IgD-negative memory B cell (primary cell): ENCODE results near the gene CTBS. TPM values are rescaled to one million over a fixed set of nuclear protein-coding genes. Genes with fewer than 3 reads are reported as not detected.

Experiments
- H3K27ac Mint-ChIP-seq, 3 donors: one replicate each; pipeline ENCODE4 v1.8.0; 2020 to 2022; ENCODE audit warnings: mild to moderate bottlenecking in 3 of 3, mixed read lengths in 3 of 3, moderate library complexity in 1 of 3
- H3K27me3 Mint-ChIP-seq: one replicate; pipeline ENCODE4 v1.8.0; 2021; ENCODE audit warnings: mixed read lengths
- H3K36me3 Mint-ChIP-seq: one replicate; pipeline ENCODE4 v1.8.0; 2020; ENCODE audit warnings: mild to moderate bottlenecking, mixed read lengths
- H3K4me1 Mint-ChIP-seq, 3 donors: one replicate each; pipeline ENCODE4 v1.8.0; 2020 to 2022; ENCODE audit warnings: mixed read lengths in 3 of 3, mild to moderate bottlenecking in 1 of 3
- H3K4me3 Mint-ChIP-seq, 4 donors: one replicate each; pipeline ENCODE4 v1.8.0; 2020 to 2022; ENCODE audit warnings: mild to moderate bottlenecking in 4 of 4, mixed read lengths in 4 of 4, moderate library complexity in 3 of 4
- H3K9me3 Mint-ChIP-seq, 3 donors: one replicate each; pipeline ENCODE4 v1.8.0; 2020 to 2021; ENCODE audit warnings: mixed read lengths in 3 of 3, mild to moderate bottlenecking in 1 of 3
- polyA plus RNA-seq: library from polyadenylated mRNA; unstranded; fragments of 300-500 nt; fragmentation: Illumina TruSeq; gene quantifications from one replicate; pipeline ENCODE4 v1.2.3, GENCODE V29; 2021

The CTBS gene
- polyA plus RNA-seq: 28.6 TPM

GRCh38 chr1:84573967-84574842, at the start of gene CTBS:
Gene CTBS, minus strand, starts transcription at chr1:84574440. Its CDS starts 25 bp downstream, at chr1:84574415.
- H3K27ac Mint-ChIP-seq: peak within 1 kb of the TSS; percentile 99
- no peaks in the 10 kb centered on the region for H3K27me3 Mint-ChIP-seq
- H3K36me3 Mint-ChIP-seq: peaks cover 18% of the 10 kb centered on the region
- H3K4me1 Mint-ChIP-seq: peaks cover 32 to 39% (median 37%) of the 10 kb centered on the region in 3 donors
- peak within 1 kb of the TSS; percentile 94 to 99 (median 96) for H3K4me3 Mint-ChIP-seq
- no peaks in the 10 kb centered on the region for H3K9me3 Mint-ChIP-seq

GRCh38 chr1:84621553-84621952, 47.3 kb upstream of the CTBS start:
- no peaks in the 10 kb centered on the region for H3K9me3 Mint-ChIP-seq
- H3K36me3 Mint-ChIP-seq: no peaks in the 10 kb centered on the region
- H3K4me1 Mint-ChIP-seq: peaks cover 2 to 6% (median 5%) of the 10 kb centered on the region in 3 donors
- peaks cover 6% of the 10 kb centered on the region for H3K27me3 Mint-ChIP-seq
- peak overlapping the region; percentile 18 to 77 (median 29) for H3K4me3 Mint-ChIP-seq
- H3K27ac Mint-ChIP-seq: no peak overlapping the region

GRCh38 chr1:84620720-84621313, 46.6 kb upstream of the CTBS start:
- Mint-ChIP-seq H3K4me1 (peaks cover 2 to 6% (median 5%) of the 10 kb centered on the region in 3 donors), H3K27ac (no peak overlapping the region), H3K4me3 (peak overlapping the region; percentile 79 to 97 (median 92)), H3K27me3 (peaks cover 6% of the 10 kb centered on the region), H3K36me3 (no peaks in the 10 kb centered on the region), H3K9me3 (no peaks in the 10 kb centered on the region)

- Mint-ChIP-seq H3K9me3 (no peaks in the 10 kb centered on the region), H3K4me3 (peak overlapping the region; percentile 10 to 68 (median 43)), H3K27ac (no peak overlapping the region), H3K36me3 (no peaks in the 10 kb centered on the region), H3K4me1 (peaks cover 2 to 6% (median 5%) of the 10 kb centered on the region in 3 donors), H3K27me3 (peaks cover 6% of the 10 kb centered on the region)
These were observed 45.3 kb upstream of the CTBS start for GRCh38 chr1:84619383-84620102.

- no peak overlapping the region for H3K27ac Mint-ChIP-seq
These were observed 43.1 kb upstream of the CTBS start for GRCh38 chr1:84617349-84617748.

GRCh38 chr1:84615790-84616189, 41.5 kb upstream of the CTBS start:
- Mint-ChIP-seq H3K9me3 (peaks cover 0 to 5% (median 0%) of the 10 kb centered on the region in 3 donors), H3K27ac (no peak overlapping the region), H3K4me3 (no peak overlapping the region), H3K36me3 (peaks cover under 1% of the 10 kb centered on the region), H3K27me3 (peaks cover 6% of the 10 kb centered on the region), H3K4me1 (peaks cover 0 to 6% (median 2%) of the 10 kb centered on the region in 3 donors)

More at GRCh38 chr1:84617349-84617748, 43.1 kb upstream of the CTBS start:
- Mint-ChIP-seq H3K4me1 (peaks cover 2 to 6% (median 5%) of the 10 kb centered on the region in 3 donors), H3K9me3 (peaks cover 0 to 5% (median 0%) of the 10 kb centered on the region in 3 donors), H3K4me3 (no peak overlapping the region), H3K27me3 (peaks cover 6% of the 10 kb centered on the region), H3K36me3 (no peaks in the 10 kb centered on the region)

- H3K36me3 Mint-ChIP-seq: peaks cover 2% of the 10 kb centered on the region
- peaks cover 0 to 5% (median 0%) of the 10 kb centered on the region in 3 donors for H3K9me3 Mint-ChIP-seq
- H3K4me1 Mint-ChIP-seq: no peaks in the 10 kb centered on the region
- no peak overlapping the region for H3K27ac Mint-ChIP-seq
- H3K27me3 Mint-ChIP-seq: no peaks in the 10 kb centered on the region
- no peak overlapping the region for H3K4me3 Mint-ChIP-seq
These were observed 39.6 kb upstream of the CTBS start for GRCh38 chr1:84613887-84614286.

GRCh38 chr1:84613026-84613425, 38.8 kb upstream of the CTBS start:
- no peak overlapping the region for H3K27ac Mint-ChIP-seq
- no peaks in the 10 kb centered on the region for H3K4me1 Mint-ChIP-seq
- peaks cover 2% of the 10 kb centered on the region for H3K36me3 Mint-ChIP-seq
- no peaks in the 10 kb centered on the region for H3K27me3 Mint-ChIP-seq
- H3K9me3 Mint-ChIP-seq: peaks cover 0 to 5% (median 0%) of the 10 kb centered on the region in 3 donors
- H3K4me3 Mint-ChIP-seq: no peak overlapping the region

GRCh38 chr1:84611796-84612195, 37.6 kb upstream of the CTBS start:
- H3K9me3 Mint-ChIP-seq: peaks cover 0 to 5% (median 2%) of the 10 kb centered on the region in 3 donors
- peak overlapping the region in 1 of 3 donors; percentile 2 for H3K27ac Mint-ChIP-seq
- no peak overlapping the region for H3K4me3 Mint-ChIP-seq
- H3K27me3 Mint-ChIP-seq: no peaks in the 10 kb centered on the region
- H3K36me3 Mint-ChIP-seq: peaks cover 2% of the 10 kb centered on the region
- no peaks in the 10 kb centered on the region for H3K4me1 Mint-ChIP-seq

GRCh38 chr1:84611091-84611490, 36.9 kb upstream of the CTBS start:
- Mint-ChIP-seq H3K27ac (no peak overlapping the region), H3K4me1 (no peaks in the 10 kb centered on the region), H3K36me3 (peaks cover 5% of the 10 kb centered on the region), H3K4me3 (no peak overlapping the region), H3K27me3 (no peaks in the 10 kb centered on the region), H3K9me3 (peaks cover 4 to 11% (median 7%) of the 10 kb centered on the region in 3 donors)

- no peak overlapping the region for H3K27ac Mint-ChIP-seq
- H3K4me3 Mint-ChIP-seq: no peak overlapping the region
- peaks cover 8 to 24% (median 21%) of the 10 kb centered on the region in 3 donors for H3K9me3 Mint-ChIP-seq
- H3K4me1 Mint-ChIP-seq: no peaks in the 10 kb centered on the region
- H3K27me3 Mint-ChIP-seq: peaks cover 3% of the 10 kb centered on the region
- H3K36me3 Mint-ChIP-seq: peaks cover 7% of the 10 kb centered on the region
These were observed 32.7 kb upstream of the CTBS start for GRCh38 chr1:84606977-84607376.

GRCh38 chr1:84605157-84605556, 30.9 kb upstream of the CTBS start:
- H3K27me3 Mint-ChIP-seq: peaks cover 3% of the 10 kb centered on the region
- peaks cover 8 to 24% (median 21%) of the 10 kb centered on the region in 3 donors for H3K9me3 Mint-ChIP-seq
- peak overlapping the region in 1 of 4 donors; percentile 46 for H3K4me3 Mint-ChIP-seq
- H3K4me1 Mint-ChIP-seq: no peaks in the 10 kb centered on the region
- peaks cover 5% of the 10 kb centered on the region for H3K36me3 Mint-ChIP-seq
- H3K27ac Mint-ChIP-seq: no peak overlapping the region

GRCh38 chr1:84603941-84604830, 29.9 kb upstream of the CTBS start:
- H3K4me1 Mint-ChIP-seq: peaks cover 1 to 2% (median 2%) of the 10 kb centered on the region in 3 donors
- H3K4me3 Mint-ChIP-seq: no peak overlapping the region
- H3K36me3 Mint-ChIP-seq: peaks cover 5% of the 10 kb centered on the region
- H3K27me3 Mint-ChIP-seq: peaks cover 3% of the 10 kb centered on the region
- H3K9me3 Mint-ChIP-seq: peaks cover 8 to 24% (median 21%) of the 10 kb centered on the region in 3 donors
- no peak overlapping the region for H3K27ac Mint-ChIP-seq

GRCh38 chr1:84603223-84603622, 29.0 kb upstream of the CTBS start:
- Mint-ChIP-seq H3K4me1 (peaks cover 7 to 10% (median 10%) of the 10 kb centered on the region in 3 donors), H3K9me3 (peaks cover 8 to 24% (median 21%) of the 10 kb centered on the region in 3 donors), H3K4me3 (no peak overlapping the region), H3K36me3 (peaks cover 5% of the 10 kb centered on the region), H3K27ac (no peak overlapping the region), H3K27me3 (peaks cover 3% of the 10 kb centered on the region)
